Measurements from ENCODE around the gene CTIF.

GRCh38 chr18:48821251-48821590 is 282.4 kb downstream of the CTIF start:
- TF ChIP-seq POLR2AphosphoS5 (IDR thresholded peaks at IDR 0.05; ENCODE audit: low read depth) (no peak), CTCF (conservative IDR thresholded peaks at IDR 0.05; ENCODE audit: low read depth in 2 of 2) (no peak), STAT1 (IDR thresholded peaks at IDR 0.05; ENCODE audit: unreplicated experiment) (no peak), REST (IDR thresholded peaks at IDR 0.05; ENCODE audit: unreplicated experiment) (no peak), EZH2 (IDR thresholded peaks at IDR 0.05; ENCODE audit: low read depth, unreplicated experiment) (no peak), CREB1 (CRISPR knock-in tag; IDR thresholded peaks at IDR 0.05; ENCODE audit: low read depth) (no peak), ZNF462 (CRISPR knock-in tag; IDR thresholded peaks at IDR 0.05) (no peak), JUNB (IDR thresholded peaks at IDR 0.05; ENCODE audit: unreplicated experiment) (no peak), ETS1 (IDR thresholded peaks at IDR 0.05) (no peak)
